Right ventricle myocardium superior (tissue), 1 donor: ENCODE results near the gene NAPEPLD. TPM values are rescaled to one million over a fixed set of nuclear protein-coding genes. Genes with fewer than 3 reads are reported as not detected.
A peak's percentile ranks its signal among the peaks of the same experiment; 100 is the strongest.
"Not testable (repeated sequence)": the region's sequence is repeated elsewhere in the genome, so short reads cannot be mapped to it uniquely, and the experiment has no call there.

Experiments
- ATAC-seq: fragments of 200-7000 bp; cut with Tn5 transposase; one replicate; pipeline ENCODE4 v1.9.1; 2020; ENCODE audit warnings: mild to moderate bottlenecking; ENCODE audit not compliant: poor library complexity
- DNase-seq: peaks from one replicate; pipeline ENCODE4 v3.0.0-alpha.2; 2020
- intact Hi-C: fragments of 100-400 bp; cut with DNase I; formaldehyde crosslinking; loops from one replicate; pipeline ENCODE4 v1.11.2; 2022
- total RNA-seq: library from RNA; stranded (reverse); fragmentation: NEBNext Ultra II Directional; extraction: Animal tissue kit (Norgen Biotek cat#: 25700); gene quantifications from one replicate; pipeline ENCODE4 v1.2.1, GENCODE V29; 2021
- donor health status: DM: no; HTN: yes; CAD: no; lungs with severe emphysema.

Gene NAPEPLD
- total RNA-seq, 1 donor from 2014 or later: 10.8 TPM

- DNase-seq (no peak), ATAC-seq (no peak)
- intact Hi-C loops: no loop called here
These were observed 71.6 kb downstream of the NAPEPLD start for GRCh38 chr7:103077318-103077717.

GRCh38 chr7:103076764-103077163 is 72.1 kb downstream of the NAPEPLD start:
- intact Hi-C loops: no loop called here

GRCh38 chr7:103075337-103075918 is 73.5 kb downstream of the NAPEPLD start:
- intact Hi-C loops: no loop called here
- DNase-seq (peak; percentile 67), ATAC-seq (peak; percentile 3)

More at GRCh38 chr7:103076764-103077163, 72.1 kb downstream of the NAPEPLD start:
- DNase-seq (peak; percentile 47), ATAC-seq (no peak)

GRCh38 chr7:103074519-103075336 is 74.2 kb downstream of the NAPEPLD start, which contains the start of the genes ARMC10 and FBXL13:
TSS of gene ARMC10 (plus strand) at chr7:103075140. CDS start at chr7:103075273, 133 bp downstream.
TSS of gene FBXL13 (minus strand) at chr7:103074796.
- DNase-seq (peak; percentile 93), ATAC-seq (peak; percentile 99)
- intact Hi-C loops: no loop called here

- ATAC-seq (no peak), DNase-seq (no peak)
- intact Hi-C loops: no loop called here
These were observed 74.8 kb downstream of the NAPEPLD start for GRCh38 chr7:103073989-103074518.

GRCh38 chr7:103071000-103071399 is 77.9 kb downstream of the NAPEPLD start:
- intact Hi-C loops: no loop called here
- ATAC-seq (no peak), DNase-seq (no peak)

- DNase-seq: no peak
- ATAC-seq: no peak
- intact Hi-C loops: no loop called here
These were observed 80.2 kb downstream of the NAPEPLD start for GRCh38 chr7:103068414-103069403.

GRCh38 chr7:103065667-103066066 is 83.2 kb downstream of the NAPEPLD start:
- intact Hi-C loops: no loop called here
- ATAC-seq (no peak), DNase-seq (peak; percentile 54)

- no peak for ATAC-seq
- DNase-seq: no peak
- intact Hi-C loops: no loop called here
These were observed 85.0 kb downstream of the NAPEPLD start for GRCh38 chr7:103063895-103064294.

- no peak for DNase-seq
- ATAC-seq: no peak
- intact Hi-C loops: no loop called here
These were observed 89.4 kb downstream of the NAPEPLD start for GRCh38 chr7:103059471-103059870.

- no peak for ATAC-seq
These were observed 90.8 kb downstream of the NAPEPLD start for GRCh38 chr7:103058122-103058521.

GRCh38 chr7:103056006-103056405 is 92.9 kb downstream of the NAPEPLD start:
- ATAC-seq, DNase-seq, intact Hi-C loops: not testable (repeated sequence)

More at GRCh38 chr7:103058122-103058521, 90.8 kb downstream of the NAPEPLD start:
- no peak for DNase-seq
- intact Hi-C loops: no loop called here

- no peak for DNase-seq
- intact Hi-C loops: no loop called here
- ATAC-seq: no peak
These were observed 97.4 kb downstream of the NAPEPLD start for GRCh38 chr7:103051519-103051918.

Other genes with a start within 250 kb of the NAPEPLD start
- 1.0 TPM for gene LRRC17, start 236.1 kb downstream of the NAPEPLD start, total RNA-seq
- gene FBXL13, start 74.3 kb downstream of the NAPEPLD start, total RNA-seq: 0.51 TPM
- gene ARMC10, start 74.0 kb downstream of the NAPEPLD start, total RNA-seq: 18.6 TPM
- gene PMPCB, start 148.3 kb upstream of the NAPEPLD start, total RNA-seq: 73.7 TPM
- 11.9 TPM for gene DNAJC2, start 195.7 kb upstream of the NAPEPLD start, total RNA-seq
- 120 TPM for gene PSMC2, start 198.5 kb upstream of the NAPEPLD start, total RNA-seq